Measurements from ENCODE around the gene TAF12.
"Not testable (repeated sequence)": the region's sequence is repeated elsewhere in the genome, so short reads cannot be mapped to it uniquely, and the experiment has no call there.

Gene TAF12

GRCh38 chr1:28642056-28642846 lies 616 bp downstream of the TAF12 start:
- peak; percentile 46 for DNase-seq

GRCh38 chr1:28640766-28641165 lies 2.1 kb downstream of the TAF12 start:
- DNase-seq, result peak; percentile 46

DNA sequence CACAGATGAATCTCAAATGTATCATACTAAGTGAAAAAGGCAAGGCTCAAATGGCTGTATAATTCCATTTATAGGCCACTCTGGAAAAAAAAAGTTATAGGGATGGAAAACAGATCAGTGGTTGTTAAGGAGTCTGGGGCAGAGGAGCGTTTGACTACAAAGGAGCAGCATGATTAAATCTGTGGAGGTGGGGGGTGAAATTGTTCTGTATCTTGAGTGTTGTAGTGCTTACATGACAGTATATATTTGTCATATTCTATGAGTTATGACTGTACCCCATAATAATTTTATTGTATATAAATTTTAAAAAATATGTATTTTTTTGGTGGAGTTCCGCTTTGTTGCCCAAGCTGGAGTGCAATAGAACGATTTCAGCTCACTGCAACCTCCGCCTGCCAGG lies 10.3 kb downstream of the TAF12 start:
- DNase-seq, result no peak

DNA sequence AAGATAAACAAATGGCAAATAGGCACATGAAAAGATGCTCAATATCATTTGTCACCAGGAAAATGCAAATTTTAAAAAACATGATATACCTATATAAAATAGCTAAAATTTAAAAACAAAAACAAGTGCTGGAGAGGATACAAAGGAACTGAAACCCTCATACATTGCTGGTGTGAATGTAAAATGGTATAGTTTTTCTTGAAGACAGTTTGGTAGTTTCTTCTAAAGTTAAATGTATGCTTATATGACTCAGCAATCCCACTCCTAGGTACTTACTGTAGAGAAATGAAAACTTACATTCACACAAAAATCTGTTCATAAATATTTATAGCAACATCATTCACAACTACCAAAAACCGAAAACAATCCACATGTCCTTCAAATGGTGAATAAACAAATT lies 11.2 kb downstream of the TAF12 start:
- DNase-seq, result no peak

DNA sequence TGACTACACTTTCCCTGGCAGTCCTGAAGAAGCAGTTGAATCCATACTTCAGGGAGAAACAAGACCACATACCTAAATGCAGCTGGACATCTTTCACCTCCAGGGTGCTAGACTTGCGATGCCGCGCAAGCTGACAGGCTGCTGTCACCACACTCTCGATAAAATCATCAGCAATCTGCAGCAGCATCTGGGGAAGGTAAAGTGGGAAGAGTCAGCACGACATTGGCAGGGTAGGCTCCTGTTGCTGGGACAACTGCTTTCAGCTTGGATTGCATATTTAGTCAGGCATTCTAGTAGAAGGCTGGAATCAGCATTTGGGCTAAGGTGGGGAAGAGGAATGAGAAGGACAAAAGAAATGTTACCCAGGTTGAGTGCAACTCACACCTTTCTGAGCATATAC lies 29.7 kb downstream of the TAF12 start:
- DNase-seq, result no peak

DNA sequence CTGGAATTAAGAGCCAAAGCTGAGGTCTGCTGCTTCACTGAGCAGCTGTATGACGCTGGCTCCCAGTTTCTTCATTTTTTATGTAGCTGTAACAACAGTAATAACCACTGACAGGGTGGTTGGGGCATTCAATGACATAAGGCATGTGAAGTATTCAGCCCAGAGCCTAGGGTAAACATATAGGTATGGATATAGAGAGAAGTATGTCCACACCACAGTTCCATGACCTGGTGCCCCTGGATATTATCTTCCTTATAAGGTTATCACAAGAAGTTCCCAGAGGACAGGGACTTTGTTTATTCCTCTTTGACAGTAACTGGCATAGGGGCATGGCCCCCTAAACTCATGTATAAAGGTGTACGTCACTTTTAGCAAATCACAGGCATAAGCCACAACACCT lies 36.1 kb downstream of the TAF12 start:
- DNase-seq, result no peak

GRCh38 chr1:28604962-28605361 lies 37.9 kb downstream of the TAF12 start:
- DNase-seq, result no peak

DNA sequence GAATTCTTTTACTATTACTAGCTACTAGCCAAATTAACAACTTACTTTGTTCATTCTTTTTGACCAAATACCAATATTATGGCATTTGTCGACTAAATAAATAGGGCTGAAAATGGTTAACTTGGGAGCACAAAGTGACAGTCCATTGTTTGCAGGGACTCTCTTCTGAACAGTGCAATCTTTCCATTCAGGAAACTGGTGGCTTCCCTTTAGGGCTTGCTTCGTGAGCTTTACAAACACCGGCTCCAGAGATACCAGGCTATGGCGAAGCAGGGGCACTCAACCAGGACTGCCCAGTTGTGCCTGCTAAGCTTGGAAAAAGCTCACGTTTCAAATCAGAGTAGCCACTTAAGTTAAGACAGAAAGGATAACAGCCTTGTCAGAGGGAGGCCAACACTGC lies 38.5 kb downstream of the TAF12 start:
- DNase-seq, result no peak

GRCh38 chr1:28602536-28603439 lies 40.1 kb downstream of the TAF12 start:
- DNase-seq, result peak; percentile 56

DNA sequence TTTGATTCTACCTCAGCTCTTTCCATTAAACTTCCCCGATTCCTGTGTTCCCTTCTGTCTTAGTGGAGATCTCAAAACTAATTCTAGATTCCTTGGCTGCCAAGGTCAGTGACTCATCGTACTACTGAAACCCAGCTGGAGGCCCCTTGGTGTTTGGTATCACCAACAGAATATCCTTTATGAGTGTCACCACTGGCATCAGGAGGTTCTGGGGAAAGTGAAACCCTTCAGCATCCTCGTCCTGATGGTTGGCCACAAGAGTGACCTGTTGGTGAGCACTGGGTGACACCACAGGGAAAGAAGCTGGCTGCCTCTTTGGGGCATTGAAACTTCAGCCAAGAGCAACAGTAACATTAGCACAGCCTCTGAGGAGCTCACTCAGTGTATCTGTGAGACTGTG lies 41.2 kb downstream of the TAF12 start:
- peak; percentile 84 for DNase-seq

- not testable (repeated sequence) for DNase-seq
These were observed 46.6 kb downstream of the TAF12 start for GRCh38 chr1:28596276-28596675.

DNA sequence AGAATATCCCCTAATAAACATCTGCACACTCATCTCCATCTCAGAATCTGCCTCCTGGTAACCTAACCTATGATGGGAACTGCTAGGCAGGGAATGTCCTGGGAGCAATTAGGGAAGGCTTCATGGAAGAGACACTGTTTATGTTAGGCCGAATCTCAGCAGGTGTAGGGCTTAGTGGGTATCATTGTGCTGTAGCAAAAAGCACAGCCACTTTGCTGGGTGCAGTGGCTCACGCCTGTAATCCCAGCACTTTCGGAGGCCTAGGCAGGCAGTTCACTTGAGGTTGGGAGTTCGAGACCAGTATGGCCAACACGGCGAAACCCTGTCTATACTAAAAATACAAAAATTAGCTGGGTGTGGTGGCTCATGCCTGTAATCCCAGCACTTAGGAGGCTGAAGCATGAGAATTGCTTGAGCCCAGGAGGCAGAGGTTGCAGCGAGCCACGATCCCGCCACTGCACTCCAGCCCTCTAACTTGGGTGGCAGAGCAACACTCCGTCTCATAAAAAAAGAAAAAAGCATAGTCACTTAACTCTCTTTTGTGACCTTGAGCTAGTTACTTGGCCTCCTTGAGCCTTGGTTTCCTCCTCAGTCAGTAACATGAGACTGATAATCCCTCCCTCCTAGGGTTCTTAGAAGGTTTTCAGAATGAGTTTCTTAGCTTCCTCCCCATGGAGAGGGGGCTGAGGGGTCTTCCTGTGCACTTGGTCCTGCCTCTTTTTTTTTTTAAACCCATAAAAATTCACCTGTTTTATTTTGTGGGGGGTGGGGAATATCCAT lies 47.3 kb downstream of the TAF12 start:
- no peak for DNase-seq

DNA sequence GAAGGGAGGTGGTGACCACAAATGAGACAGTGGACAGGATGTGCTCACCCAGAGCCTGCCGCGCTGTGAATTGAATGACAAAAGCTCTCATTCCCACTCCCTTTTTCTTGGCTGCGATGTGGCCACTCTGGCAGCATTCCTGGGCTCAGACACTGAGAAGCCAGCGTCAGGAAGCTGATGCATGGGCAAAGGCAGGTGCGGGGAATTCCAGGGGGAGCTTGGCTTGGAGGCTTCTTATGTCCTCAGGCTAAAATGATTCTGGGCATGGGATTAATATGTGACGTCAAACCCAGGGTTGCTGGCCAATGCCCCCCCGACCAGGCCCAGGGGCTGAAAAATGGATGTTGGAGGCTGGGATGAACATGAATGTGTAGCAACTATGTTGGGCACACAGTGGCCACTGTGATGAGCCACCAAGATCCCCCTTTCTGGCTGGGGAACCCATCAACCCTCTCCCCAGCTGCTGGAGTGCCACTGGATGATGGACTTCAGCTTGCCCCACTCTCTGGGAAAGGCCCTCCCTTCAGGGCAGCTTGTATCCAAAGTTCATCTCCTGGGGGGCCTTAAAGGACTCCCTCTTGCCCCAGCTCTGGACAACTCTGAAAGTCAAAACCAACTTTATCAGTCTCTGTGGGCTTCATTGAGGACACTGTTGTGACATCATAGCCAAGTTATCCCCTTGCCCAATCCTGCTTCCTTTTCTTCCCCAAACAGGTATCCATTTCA lies 48.0 kb downstream of the TAF12 start:
- DNase-seq, result not testable (repeated sequence)

GRCh38 chr1:28593988-28594356 lies 48.9 kb downstream of the TAF12 start:
- DNase-seq, result not testable (repeated sequence)

DNA sequence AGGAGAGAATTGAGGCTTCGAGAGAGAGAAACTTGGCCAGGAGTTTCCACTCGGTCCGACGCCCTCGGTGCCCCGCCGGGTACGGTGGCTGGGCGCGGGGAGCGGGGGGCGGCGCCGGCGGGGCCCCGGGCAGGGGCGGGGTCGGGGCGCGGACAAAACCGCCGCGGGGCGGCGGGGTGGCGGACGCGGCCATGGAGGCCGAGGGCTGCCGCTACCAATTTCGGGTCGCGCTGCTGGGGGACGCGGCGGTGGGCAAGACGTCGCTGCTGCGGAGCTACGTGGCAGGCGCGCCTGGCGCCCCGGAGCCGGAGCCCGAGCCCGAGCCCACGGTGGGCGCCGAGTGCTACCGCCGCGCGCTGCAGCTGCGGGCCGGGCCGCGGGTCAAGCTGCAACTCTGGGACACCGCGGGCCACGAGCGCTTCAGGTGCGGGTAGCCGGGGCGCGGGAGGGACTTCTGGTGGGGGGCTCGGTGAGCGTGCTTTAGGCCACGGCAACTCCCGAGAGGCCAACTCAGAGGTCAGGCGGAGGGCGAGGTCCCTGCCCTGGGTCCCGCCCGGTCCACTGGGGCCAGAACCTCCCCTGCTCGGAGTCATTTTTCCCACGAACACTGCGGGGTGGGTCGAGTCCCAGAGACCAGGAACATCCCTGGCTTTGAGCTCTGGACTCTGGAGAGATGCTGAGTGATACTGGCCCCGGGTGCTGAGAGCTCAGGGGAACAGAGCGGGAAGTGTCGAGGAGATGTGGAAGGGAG lies 50.4 kb downstream of the TAF12 start:
- DNase-seq, result no peak

DNA sequence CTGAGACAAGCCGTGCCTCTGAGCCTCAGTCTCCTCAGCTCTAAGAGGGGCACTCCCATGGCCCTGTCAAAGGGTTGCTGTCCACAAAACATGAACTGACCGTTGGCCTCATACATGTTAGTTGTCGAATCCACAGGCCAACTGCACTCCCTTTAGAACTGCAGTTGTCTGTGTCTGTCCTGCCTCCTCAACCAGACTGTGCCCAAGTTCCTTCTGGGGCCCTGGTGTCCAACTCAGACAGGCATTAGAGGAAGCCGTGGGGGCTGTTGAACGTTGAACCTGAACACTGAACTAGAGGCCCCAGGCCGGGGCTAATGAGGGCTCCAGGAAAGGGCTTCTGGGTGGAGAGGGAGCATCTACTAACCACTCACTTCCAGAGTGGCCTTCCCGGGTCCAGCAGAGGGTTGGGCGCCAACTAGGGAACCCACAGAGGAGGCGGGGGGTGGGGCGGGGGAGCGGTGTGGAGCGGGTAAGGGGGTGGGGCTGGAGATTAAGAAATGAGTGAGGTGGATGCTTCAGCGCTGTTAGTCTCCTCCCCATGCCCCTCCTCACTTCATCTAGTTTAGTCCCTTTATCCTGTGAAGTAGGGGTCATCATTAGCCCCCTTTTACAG lies 51.1 kb downstream of the TAF12 start, which contains the start of gene RAB42:
Gene RAB42, plus strand, starts transcription at position 558 of the 613 bp plus-strand sequence. CDS start 247 bp downstream, outside the sequence.
- DNase-seq, result no peak

DNA sequence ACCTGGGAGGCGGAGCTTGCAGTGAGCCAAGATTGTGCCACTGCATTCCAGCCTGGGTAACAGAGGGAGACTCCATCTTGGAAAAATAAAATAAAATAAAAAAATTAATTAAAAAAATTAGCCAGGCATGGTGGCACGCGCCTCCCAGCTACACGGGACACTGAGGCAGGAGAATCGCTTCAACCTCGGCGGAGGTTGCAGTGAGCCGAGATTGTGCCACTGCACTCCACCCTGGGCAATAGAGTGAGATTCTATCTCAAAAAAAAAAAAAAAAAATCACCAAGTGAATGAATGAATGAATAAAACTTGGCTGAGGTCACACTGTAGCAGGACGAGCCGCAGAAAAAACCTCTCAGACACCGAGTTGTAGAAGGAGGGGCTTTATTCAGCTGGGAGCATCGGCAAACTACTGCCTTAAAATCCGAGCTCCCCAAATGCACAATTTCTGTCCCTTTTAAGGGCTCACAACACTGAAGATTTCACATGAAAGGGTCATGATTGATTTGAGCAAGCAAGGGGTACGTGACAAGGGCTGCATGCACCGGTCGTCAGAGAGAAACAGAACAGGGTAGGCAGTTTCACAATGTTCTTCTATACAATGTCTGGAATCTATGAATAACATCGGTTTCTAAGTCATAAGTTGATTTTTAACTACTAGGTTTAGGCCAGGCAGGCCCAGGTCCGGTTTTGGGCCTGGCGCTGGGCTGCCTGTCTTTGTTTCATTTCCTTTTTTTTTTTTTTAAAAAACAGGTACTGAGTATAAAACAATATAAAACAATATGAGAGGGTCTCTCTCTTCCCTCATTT lies 56.1 kb downstream of the TAF12 start:
- not testable (repeated sequence) for DNase-seq

GRCh38 chr1:28582248-28582615 lies 60.6 kb downstream of the TAF12 start:
- DNase-seq, result no peak

DNA sequence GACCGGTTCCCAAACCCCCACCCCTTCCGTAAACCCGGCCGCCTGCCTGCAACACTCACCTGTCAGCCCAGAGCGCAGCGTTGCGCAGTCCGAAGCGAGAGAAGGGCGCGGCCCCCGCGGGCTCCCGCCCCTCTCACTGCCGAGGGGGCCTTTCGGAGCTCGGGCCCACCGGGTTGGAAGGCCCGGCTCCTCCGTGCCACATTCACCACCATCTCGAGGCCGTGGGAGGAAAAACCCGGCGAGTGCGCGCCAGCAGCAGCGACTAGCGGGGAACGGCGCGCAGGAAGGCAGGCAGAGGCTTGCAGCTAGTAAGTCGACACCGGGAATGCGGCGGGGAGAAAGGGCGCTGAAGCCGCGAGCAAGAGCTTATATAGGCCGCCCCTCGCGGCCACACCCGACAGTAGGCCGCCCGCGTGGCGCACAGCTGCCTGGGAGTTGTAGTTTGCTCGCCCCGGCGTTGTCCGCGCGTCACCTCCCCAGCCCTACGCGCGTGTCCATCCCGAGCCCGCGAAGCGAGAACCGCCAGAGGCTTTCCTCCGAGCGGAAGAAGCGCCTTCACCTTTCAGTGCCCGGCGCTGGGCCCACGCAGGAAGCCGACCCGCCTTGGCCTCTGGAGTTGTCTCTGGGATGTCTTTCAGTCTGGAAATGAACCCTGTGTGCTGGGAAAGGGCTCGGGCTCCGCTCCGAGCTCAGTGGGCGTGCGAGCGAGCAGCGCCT lies 61.2 kb downstream of the TAF12 start:
- peak; percentile 98 for DNase-seq
